HG02623 (cell line): ENCODE measurements around the gene ADGRG4.

Source experiments
- ATAC-seq: cut with Tn5 transposase; IDR thresholded peaks from one replicate; pipeline ENCODE4 v1.9.1; 2021; ENCODE audit warnings: moderate library complexity; ENCODE audit not compliant: unreplicated experiment

The ADGRG4 gene

DNA sequence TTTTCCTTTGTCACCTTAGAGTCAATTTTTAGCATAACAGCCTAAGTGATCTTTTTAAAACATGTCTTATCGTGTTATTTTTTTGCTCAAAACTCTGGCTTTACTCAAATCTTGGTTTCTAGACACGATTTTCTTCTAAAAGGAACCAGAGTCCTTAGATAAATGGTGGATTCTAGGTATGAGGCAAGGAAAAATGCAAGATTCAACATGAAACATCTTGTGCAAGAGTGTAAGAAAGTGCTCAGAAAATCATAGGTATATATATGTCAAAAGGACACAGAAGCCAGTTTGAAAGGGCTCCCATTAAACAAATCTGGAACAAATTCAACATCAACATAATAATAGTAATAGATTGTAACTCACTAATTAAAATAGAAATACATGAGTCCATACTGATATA lies 8.1 kb upstream of the ADGRG4 start:
- no peak for ATAC-seq

DNA sequence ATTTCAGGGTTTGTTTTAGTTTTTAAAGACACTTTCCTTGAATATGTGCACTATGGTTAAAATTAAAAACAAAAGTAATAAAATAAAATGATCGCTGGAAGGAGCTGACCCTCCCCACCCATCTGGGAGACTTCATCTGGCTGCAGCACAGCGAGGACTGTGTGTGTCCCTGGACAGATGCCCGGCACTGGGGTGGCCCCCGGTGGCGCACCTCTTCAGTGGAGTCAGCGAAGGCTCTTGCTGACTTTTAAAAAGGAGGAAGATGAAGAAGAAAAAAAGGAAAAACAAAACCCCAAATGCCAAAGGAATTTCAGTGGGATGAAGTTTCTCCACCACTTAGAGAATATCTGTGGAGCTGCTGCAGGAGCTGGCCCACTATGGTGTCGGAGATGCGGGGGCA lies 5.4 kb upstream of the ADGRG4 start:
- no peak for ATAC-seq

DNA sequence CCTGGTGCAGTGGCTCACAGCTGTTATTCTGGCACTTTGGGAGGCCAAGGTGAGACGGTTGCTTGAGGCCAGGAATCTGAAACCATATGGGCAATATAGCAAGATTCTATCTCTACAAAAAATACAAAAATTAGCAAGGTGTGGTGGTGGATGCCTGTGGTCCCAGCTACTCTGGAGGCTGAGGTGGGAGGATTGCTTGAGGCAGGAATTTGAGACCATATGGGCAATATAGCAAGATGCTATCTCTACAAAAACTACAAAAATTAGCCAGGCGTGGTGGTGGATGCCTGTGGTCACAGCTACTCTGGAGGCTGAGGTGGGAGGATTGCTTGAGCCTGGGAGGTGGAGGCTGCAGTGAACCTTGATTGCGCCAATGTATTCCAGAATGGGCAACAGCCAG lies 2.3 kb downstream of the ADGRG4 start:
- no peak for ATAC-seq

DNA sequence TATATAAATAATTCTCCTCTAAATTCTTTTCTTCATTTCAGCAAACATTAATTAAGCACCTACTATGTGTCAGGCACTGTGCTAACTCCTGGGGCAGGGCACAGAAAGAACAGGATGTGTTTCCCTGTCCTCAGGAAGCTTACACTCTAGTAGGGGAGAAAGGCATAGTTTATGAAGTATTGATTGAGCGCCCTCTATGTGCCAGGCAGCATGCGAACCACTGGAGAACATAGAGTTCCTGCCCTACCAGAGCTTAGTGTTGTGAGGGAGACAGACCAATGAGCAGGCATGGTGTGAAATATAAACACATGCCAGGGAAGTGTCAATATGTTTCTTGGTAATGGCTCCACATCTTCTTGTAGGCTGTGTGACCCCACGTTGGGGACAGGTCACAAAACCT lies 3.7 kb downstream of the ADGRG4 start:
- no peak for ATAC-seq

DNA sequence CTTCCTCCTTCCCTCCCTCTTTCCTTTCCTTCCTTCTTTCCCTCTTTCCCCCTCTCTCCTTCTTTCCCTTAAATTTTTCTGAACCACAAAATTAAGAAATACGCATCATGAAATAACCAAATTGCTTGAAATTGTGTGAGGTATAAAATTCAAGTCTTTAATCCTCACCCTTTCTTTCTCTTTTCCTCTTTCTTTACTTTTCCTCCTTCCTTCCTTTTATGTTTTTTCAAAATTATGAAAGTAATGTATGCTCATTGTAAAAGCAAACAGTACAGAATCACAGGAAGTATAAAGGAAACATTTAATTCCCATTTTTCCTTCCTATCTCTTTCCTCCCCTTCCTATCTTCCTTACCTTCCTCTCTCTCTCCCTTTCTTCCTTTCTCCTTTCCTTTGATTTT lies 5.4 kb downstream of the ADGRG4 start:
- ATAC-seq, result no peak

DNA sequence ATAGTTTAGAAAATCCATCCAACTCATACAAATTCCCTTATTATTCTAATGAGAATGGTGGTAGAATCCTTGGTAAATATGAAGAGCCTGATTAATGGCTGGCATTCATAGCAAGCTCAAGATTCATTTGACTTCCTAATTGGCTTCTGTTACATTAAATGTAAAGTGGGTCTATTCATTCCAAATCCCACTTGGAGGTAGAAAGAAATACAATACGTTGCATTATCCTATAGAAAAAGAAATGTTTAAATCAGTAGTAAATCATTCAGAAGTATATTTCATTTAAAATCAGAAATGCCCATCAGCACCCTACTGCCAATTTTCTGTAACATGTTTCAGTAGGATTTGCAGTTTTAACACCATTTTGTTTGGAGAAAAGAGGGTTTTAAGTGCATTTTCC lies 6.7 kb downstream of the ADGRG4 start:
- no peak for ATAC-seq

DNA sequence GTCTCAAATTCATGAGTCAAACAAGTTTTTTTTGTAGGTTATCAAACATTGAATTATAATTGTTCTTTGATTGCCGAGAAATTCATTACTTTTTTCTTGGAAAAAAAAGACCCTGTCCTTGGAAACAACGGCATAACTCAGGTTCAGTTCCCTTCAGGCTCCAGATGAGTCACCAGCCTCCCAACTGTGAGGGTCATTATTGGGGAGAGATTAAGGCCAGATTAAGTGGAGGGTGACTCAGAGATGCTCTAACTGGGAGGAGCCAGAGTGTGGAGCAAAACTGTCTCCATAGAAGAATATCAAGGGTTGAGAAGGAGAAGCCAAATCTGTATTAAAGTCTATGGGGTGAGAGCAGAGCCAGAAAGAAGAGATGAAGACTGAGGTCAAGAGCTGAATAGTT lies 9.6 kb downstream of the ADGRG4 start:
- no peak for ATAC-seq

DNA sequence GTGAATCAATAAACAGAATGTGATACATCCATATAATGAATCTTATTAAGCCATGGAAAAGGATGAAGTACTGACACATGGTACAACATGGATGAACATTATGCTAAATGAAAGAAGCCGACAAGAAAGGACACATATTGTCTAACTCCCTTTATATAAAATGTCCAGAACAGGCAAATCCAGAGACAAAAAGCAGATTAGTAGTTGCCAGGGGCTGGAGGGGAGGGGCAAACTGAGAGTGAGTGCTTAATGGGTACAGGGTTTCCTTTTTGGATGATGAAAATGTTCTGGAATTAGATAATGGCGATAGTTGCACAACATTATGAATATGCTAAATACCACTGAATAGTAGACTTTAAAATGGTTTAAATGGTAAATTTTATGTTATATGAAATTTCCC lies 17.4 kb downstream of the ADGRG4 start:
- no peak for ATAC-seq

DNA sequence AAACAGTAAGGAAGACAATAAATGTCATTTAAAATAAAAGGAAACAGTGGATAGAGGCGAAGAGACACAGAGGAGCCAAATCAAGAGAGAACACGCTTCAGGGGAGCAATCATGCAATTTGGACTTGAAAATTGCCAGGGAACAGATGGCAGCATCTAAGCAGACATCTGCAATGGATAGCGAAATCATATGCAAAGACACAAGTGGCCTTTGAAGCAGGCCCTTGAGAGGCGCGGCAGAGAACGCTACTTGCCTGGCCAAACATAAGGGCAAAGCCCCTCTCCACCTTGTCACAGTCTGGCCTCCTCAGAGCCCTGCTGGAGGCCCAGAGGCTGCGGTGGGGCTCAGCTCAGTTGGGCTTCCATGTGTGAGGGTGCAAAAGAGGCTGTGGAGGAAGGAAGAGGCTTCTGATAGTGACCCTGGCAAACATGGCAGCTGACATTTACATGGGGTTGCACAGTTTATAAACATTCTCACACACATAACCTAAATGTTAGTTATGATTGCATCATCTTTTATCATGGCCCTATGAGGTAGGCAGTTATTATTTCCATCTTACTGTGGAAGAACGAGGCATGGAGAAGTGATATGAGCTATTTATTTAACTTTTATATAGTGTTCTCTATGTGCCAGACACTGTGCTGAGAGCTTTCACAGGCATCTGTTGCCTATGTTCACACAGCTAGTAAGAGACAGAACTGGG lies 18.3 kb downstream of the ADGRG4 start:
- no peak for ATAC-seq

DNA sequence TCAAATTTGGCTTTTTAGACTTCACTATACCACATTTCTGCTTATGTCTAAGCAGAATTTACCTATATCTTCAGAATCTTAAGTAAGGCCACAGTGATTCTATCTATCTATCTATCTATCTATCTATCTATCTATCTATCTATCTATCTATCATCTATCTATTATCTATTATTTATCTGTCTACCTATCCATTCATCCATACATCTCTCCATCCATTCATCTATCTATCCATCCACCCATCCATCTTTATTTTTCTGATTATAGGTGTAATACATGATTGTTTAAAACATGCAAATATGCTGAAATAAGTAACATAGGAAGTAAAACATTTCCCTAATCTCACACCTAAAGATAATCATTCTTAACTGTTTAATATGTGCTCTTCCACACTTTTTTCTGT lies 18.8 kb downstream of the ADGRG4 start:
- no peak for ATAC-seq

DNA sequence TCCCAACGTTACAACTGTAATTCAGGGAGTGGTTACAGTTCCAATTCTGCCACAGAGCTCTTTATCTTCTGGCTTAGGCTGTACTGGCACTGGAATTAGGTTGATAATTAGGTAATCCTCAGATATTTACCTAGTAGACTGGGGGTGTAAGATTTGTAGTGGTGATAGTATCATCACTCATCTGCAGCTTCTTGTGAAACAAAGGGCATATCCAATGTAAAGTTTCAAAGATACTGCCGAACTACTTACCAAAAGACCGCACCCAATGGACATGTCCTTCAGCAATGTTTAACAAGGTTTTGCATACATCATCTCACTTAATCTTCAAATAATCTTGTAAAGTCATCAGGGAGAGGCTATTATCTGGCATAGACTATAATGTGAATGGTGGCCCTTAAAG lies 20.8 kb downstream of the ADGRG4 start:
- ATAC-seq, result no peak

DNA sequence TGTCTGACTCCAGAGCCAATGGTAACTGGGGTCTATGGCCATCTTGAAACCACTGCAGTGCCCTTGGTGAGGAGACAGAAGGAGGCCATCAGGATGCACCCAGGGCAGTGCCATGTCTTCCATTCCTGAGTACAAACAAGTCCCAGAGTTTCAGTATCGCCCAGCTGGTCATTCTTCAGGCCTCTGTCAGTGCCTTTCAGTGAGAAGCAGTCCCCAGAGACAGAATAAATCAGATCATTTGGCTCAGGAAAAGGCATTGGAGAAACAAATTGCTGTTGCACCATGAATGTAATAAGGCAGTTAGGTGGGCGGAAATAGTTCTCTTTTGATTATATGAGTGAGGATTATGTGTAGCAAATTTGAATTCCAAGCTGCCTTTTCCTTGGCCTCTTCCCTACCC lies 21.3 kb downstream of the ADGRG4 start:
- ATAC-seq, result no peak

DNA sequence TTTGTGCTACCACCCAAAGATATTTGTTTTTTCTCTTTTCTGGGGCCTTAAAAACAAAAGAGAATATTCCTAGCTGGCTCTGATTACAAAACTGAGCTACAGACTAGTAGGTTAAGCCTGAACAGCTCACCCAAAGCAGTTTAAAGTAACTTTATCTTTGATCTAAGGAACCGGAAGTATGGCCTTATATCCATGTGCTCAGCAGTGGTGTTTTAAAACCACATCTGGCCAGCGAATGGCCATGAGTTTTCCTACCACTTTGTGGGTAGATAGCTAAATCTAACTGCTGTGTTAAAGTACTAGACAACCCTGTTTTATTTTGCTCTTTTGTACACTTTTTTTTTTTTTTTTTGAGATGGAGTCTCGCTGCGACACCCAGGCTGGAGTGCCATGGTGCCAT lies 24.6 kb downstream of the ADGRG4 start:
- no peak for ATAC-seq

DNA sequence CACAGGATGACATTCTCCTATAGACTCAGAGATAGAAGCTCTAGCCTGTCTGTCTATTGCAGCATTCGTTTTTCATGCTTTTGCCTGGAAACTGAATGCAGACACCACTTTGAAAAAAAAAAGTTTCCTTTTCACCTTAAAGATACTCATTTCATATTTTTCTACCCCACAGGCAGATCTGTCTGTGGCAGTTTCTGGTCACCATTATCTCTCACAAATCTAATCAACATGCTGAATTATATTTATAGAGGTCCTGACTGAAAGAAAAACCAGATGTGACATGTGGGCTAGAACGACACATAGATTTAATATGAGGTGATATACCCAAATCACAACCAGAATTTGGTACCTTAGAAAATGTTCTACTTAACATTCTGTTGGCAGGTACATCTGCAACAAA lies 28.2 kb downstream of the ADGRG4 start:
- ATAC-seq, result no peak

DNA sequence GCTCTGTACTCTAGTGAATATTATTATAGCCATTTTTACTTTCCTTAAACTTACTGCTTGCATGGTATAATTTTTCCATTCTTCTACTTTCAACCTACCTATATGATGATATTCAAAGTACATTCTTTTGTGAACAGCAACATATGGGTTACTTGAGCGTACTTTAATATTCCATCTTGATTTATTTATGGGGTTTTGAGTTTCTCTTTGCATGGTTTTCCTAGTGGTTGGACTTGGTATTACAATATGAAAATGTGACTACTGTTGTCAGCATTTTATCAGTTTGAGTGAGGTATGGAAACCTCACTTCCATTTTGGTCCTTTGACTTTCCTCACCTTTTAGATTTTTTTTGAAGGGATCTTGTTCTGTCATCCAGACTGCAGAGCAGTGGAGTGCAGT lies 35.9 kb downstream of the ADGRG4 start:
- ATAC-seq, result no peak

DNA sequence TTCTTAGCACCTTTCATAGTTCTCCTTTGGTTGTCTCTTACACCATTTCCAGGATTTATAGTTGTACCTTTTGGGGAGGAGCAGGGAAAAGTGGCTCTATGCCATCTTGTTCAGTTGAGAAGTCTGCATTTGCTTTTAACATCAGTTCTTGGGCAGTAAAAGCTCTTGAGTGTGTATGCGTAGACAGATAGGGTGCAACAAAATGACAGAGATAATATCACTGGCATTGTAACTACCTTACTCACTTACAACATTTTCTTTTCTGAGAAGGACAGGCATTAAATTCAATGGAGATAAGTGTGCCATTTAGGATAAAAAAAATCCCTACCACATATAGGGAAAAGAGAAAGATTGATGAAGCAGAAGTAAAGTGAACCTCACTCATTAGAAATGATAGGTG lies 38.9 kb downstream of the ADGRG4 start:
- ATAC-seq, result no peak

DNA sequence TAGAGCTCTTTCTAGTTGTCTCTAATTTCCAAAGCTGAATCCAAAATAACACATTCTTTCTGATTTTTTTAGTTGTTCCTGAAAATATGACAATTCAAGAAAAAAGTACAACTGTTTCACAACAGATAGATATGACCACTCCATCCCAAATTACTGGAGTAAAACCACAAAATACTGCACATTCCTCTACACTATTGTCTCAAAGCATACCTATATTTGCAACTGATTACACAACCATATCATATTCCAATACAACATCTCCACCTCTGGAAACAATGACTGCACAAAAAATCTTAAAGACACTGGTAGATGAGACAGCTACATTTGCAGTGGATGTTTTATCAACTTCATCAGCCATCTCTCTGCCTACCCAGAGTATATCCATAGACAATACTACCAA lies 43.6 kb downstream of the ADGRG4 start:
- ATAC-seq, result no peak

DNA sequence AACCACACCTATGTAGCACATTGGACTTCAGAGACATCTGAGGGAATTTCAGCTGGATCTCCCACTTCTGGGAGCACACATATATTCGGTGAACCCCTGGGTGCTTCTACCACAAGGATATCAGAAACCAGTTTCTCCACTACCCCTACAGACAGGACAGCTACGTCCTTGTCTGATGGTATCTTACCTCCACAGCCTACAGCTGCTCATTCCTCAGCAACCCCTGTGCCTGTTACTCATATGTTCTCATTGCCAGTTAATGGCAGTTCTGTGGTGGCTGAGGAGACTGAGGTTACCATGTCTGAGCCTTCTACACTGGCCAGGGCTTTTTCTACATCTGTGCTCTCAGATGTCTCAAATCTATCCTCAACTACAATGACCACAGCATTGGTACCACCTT lies 45.7 kb downstream of the ADGRG4 start:
- ATAC-seq, result no peak

DNA sequence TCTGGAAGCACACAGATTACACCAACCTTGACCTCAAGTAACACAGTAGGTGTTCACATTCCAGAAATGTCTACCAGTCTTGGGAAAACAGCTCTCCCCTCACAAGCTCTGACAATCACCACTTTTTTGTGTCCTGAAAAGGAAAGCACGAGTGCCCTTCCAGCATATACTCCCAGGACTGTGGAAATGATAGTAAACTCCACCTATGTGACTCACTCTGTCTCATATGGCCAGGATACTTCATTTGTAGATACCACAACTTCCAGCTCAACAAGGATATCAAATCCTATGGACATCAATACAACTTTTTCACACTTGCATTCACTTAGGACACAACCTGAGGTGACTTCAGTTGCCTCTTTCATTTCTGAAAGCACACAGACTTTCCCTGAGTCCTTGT lies 46.9 kb downstream of the ADGRG4 start:
- ATAC-seq, result no peak

DNA sequence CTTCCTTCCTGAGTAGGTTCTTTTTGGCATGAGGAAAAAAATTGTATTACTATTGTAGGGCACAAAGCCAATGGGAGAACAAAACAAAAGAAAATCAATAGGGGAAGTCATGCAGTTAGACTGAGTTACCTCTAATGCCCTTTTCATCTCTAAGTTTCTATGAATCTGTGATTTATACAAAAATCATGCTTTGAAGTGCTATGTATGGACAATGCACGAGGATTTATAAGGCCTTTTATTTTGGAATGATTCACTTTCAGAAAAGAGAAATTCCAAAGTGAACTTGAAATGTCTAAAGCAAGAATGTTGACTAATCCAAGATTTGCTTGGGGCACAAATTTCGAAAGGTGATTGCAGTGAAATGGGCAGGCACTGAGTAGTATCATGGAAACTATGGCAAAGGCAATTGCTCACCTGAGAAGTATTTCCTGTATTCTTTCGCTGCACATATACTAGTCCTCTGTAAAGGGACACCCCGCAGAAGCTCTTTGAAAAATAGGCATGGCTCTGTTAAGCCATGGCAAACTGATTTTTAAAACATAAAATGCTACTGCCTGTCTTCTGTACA lies 52.8 kb downstream of the ADGRG4 start:
- ATAC-seq, result no peak

DNA sequence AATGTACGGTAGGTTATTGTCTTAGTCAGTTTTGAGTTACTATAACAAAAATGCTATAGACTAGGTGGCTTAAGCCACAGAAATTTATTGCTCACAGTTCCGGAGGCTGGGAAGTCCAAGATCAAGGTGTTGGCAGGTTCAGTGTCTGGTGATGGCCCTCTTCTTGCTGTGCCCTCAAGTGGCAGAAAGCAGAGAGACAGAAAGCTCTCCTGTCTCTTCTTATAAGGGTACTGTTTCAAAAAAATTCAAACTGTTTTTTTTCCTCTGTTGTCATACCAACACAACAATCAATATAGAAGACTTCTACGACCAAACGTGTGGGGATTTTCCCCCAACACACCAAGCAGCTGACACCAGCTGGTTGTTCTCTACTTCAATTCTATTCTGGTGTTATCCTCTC lies 53.4 kb downstream of the ADGRG4 start:
- ATAC-seq, result no peak

DNA sequence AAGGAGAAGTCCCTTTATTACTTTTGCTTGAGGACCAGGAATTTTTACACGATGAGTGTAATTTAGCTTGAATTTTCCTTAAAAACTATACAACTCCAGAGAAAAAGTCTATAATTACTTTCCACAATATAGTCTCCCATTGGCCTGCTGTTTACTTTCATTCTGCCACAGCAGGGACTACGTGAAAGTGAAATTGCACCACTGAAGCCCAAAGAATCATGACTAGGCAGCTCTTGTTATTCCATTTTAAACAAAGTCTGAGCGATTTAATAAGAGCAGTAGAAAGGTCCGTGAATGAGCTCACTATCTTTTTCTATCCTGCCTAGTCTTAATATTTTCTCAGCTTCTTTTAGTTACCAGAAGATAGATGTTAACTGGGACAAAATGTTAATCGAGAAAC lies 68.6 kb downstream of the ADGRG4 start:
- no peak for ATAC-seq

DNA sequence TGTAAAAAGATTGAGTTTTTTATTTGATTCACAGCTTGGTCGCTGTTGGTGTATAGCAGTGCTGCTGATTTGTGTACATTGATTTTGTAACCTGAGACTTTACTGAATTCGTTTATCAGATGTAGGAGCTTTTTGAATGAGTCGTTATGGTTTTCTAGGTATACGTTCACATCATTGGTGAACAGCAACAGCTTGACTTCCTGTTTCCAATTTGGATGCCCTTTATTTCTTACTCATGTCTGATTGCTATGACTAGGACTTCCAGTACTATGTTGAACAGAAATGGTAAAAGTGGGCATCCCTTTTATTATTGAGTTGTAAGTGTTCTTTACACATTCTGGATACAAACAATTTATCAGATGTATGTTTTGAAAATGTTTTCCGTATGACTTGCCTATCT lies 76.0 kb downstream of the ADGRG4 start:
- no peak for ATAC-seq
